Progenitor cell of endocrine pancreas (in vitro differentiated cells): ENCODE data around the gene DNPH1. TPM values are rescaled to one million over a fixed set of nuclear protein-coding genes. Genes with fewer than 3 reads are reported as not detected.

Source experiments
- DNase-seq: peaks from one replicate; pipeline ENCODE4 v3.0.0; 2021; ENCODE audit warnings: low spot score; ENCODE audit not compliant: unreplicated experiment
- H3K27ac Mint-ChIP-seq: 2 replicates; pipeline ENCODE4 v1.8.0; 2021; ENCODE audit warnings: mild to moderate bottlenecking, moderate library complexity, mixed read lengths
- H3K27me3 Mint-ChIP-seq: 2 replicates; pipeline ENCODE4 v1.8.0; 2021; ENCODE audit warnings: mixed read lengths
- H3K36me3 Mint-ChIP-seq: 2 replicates; pipeline ENCODE4 v1.8.0; 2022; ENCODE audit warnings: mixed read lengths; ENCODE audit not compliant: insufficient read depth
- H3K4me1 Mint-ChIP-seq: 2 replicates; pipeline ENCODE4 v1.8.0; 2021; ENCODE audit warnings: low read depth, mixed read lengths
- H3K4me3 Mint-ChIP-seq: 2 replicates; pipeline ENCODE4 v1.8.0; 2021; ENCODE audit warnings: low read depth, mild to moderate bottlenecking, moderate library complexity, mixed read lengths
- H3K9me3 Mint-ChIP-seq: 2 replicates; pipeline ENCODE4 v1.8.0; 2021; ENCODE audit warnings: low read depth, mixed read lengths
- total RNA-seq: library from RNA; stranded (reverse); gene quantifications from 2 replicates; pipeline ENCODE4 v1.2.1, GENCODE V29; 2021
- TF ChIP-seq, protein P1 (sequence below): fragments of 200-600 bp; sonication (generic); IDR thresholded peaks from one replicate; pipeline ENCODE4 v1.5.0; 2021; ENCODE audit warnings: antibody characterized with exemption, mild to moderate bottlenecking; ENCODE audit not compliant: unreplicated experiment

The DNPH1 gene
- total RNA-seq, 1 donor from 2014 or later: 33.9 TPM

DNA sequence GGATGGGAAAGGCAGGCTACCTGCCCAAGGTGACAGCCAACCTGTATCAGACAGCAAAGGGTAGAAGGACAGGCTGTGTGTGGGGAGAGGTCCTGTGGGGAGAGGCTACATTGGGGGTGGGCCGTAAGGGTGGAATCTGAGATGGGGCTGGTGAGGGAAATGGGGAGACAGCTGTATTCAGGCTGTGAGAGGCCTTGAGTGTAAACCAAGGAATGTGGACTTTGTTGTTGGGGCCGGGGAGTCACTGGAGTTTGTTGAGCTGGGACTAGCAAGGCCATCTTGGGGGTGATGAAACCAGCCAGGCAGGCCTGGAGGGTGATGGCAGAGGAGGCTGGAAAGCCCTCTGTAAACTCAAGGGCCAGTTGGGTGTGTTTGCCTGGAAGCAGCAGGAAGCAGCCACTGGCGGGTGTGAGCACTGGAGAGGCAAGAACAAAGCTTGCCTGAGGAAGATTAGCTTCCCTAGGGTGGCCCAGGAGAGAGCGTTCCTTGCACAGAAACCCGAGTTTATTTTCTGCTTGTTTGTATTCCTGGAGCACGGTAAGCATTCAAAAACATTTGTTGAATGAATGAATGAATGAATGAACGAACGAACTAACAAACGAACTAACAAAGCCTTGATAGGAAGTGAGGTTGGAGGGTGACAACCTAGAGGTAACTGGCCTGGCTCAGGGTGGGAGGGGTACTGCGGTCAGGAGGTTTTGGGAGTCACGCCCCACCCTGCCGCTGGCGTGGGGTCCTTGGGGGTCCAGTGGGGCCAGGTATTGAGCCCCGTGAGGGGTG is 32.9 kb upstream of the DNPH1 start:
- H3K4me1 Mint-ChIP-seq: peaks cover 6% of the 10 kb centered on the region
- H3K27me3 Mint-ChIP-seq: peaks cover 40% of the 10 kb centered on the region
- peak overlapping the region; percentile 90 for H3K27ac Mint-ChIP-seq
- DNase-seq: no peak
- H3K4me3 Mint-ChIP-seq: no peak overlapping the region
- no peaks in the 10 kb centered on the region for H3K36me3 Mint-ChIP-seq
- TF ChIP-seq, protein P1, sequence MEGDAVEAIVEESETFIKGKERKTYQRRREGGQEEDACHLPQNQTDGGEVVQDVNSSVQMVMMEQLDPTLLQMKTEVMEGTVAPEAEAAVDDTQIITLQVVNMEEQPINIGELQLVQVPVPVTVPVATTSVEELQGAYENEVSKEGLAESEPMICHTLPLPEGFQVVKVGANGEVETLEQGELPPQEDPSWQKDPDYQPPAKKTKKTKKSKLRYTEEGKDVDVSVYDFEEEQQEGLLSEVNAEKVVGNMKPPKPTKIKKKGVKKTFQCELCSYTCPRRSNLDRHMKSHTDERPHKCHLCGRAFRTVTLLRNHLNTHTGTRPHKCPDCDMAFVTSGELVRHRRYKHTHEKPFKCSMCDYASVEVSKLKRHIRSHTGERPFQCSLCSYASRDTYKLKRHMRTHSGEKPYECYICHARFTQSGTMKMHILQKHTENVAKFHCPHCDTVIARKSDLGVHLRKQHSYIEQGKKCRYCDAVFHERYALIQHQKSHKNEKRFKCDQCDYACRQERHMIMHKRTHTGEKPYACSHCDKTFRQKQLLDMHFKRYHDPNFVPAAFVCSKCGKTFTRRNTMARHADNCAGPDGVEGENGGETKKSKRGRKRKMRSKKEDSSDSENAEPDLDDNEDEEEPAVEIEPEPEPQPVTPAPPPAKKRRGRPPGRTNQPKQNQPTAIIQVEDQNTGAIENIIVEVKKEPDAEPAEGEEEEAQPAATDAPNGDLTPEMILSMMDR: no peak
- no peaks in the 10 kb centered on the region for H3K9me3 Mint-ChIP-seq

DNA sequence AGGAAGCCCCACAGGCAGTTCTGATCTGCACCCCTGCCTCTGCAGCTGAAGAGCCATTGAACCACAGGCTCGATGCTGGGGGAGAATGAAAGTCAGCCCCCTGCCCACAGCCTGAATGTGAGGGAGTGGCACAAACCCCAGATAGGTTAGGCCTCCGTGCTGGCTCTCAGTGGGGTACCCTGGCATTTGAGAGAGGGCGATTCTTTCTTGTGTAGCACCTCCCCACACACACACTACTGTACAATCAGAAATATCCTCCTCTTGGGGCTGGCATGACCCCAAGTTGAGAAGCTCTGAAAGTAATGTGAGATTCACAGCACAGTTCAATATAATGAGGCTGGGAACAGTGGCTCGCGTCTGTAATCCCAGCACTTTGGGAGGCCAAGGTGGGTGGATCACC is 31.9 kb upstream of the DNPH1 start:
- H3K36me3 Mint-ChIP-seq: no peaks in the 10 kb centered on the region
- TF ChIP-seq, protein P1: no peak
- peaks cover 33% of the 10 kb centered on the region for H3K27me3 Mint-ChIP-seq
- H3K4me3 Mint-ChIP-seq: no peak overlapping the region
- no peak for DNase-seq
- no peaks in the 10 kb centered on the region for H3K9me3 Mint-ChIP-seq
- H3K27ac Mint-ChIP-seq: no peak overlapping the region
- H3K4me1 Mint-ChIP-seq: peaks cover 1% of the 10 kb centered on the region

DNA sequence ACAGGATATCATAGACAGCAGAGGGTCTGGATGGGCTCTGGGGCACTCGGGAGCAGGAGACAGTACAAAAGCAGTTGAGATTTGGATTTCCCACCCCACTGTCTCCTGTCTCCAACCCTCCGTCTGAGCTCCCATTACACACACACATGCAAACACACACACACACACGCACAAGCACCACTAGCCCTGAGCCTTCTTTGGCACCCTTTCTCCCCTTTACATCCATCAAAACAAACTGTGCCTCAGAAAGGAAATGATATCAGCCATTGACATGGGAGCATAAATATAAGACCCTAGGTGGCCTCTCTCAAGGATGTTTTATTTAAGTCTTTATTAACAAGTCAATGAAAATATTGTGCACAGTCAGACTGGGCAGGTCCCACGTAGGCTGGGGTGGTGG is 31.5 kb upstream of the DNPH1 start:
- H3K27me3 Mint-ChIP-seq: peaks cover 30% of the 10 kb centered on the region
- H3K4me3 Mint-ChIP-seq: no peak overlapping the region
- H3K36me3 Mint-ChIP-seq: no peaks in the 10 kb centered on the region
- TF ChIP-seq, protein P1: no peak
- no peaks in the 10 kb centered on the region for H3K9me3 Mint-ChIP-seq
- peaks cover 1% of the 10 kb centered on the region for H3K4me1 Mint-ChIP-seq
- no peak overlapping the region for H3K27ac Mint-ChIP-seq
- no peak for DNase-seq

DNA sequence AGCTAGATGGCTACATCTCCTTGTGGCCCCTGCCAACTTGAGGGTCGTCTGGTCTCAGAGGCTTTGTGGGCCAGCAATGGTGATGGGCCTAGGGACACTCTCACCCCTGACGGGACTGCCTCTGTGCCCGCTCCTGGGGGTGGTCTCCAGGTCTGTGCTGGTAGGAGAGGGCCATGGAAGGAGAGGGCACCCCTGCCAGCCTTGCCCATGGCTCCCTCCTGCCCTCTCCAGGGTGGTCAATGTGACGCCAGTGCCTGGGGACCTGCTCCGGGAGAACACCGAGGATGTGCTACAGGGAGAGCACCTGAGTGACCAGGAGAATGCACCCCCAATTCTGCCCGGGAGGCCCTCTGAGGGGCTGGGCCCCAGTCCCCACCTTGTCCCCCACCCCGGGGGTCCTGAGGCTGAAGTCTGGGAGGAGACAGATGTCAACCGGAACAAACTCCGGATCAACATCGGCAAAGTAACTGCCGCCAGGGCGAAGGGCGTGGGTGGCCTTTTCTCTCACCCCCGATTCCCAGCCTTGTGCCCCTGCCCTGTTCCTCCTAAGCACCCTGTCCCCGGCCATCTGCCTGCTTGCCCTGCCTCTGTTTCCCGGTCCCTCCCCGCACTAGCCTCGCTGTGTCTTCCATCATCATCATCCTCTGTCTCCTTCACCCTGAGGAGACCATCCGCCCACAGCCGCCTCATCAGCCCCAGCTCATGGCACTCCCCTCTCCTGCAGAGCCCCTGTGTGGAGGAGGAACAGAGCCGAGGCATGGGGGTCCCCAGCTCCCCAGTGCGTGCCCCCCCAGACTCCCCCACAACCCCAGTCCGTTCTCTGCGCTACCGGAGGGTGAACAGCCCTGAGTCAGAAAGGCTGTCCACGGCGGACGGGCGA is 29.8 kb upstream of the DNPH1 start:
- H3K27ac Mint-ChIP-seq: no peak overlapping the region
- no peak for DNase-seq
- peaks cover 1% of the 10 kb centered on the region for H3K4me1 Mint-ChIP-seq
- no peak overlapping the region for H3K4me3 Mint-ChIP-seq
- peaks cover 16% of the 10 kb centered on the region for H3K27me3 Mint-ChIP-seq
- no peaks in the 10 kb centered on the region for H3K9me3 Mint-ChIP-seq
- TF ChIP-seq, protein P1: no peak
- H3K36me3 Mint-ChIP-seq: no peaks in the 10 kb centered on the region

DNA sequence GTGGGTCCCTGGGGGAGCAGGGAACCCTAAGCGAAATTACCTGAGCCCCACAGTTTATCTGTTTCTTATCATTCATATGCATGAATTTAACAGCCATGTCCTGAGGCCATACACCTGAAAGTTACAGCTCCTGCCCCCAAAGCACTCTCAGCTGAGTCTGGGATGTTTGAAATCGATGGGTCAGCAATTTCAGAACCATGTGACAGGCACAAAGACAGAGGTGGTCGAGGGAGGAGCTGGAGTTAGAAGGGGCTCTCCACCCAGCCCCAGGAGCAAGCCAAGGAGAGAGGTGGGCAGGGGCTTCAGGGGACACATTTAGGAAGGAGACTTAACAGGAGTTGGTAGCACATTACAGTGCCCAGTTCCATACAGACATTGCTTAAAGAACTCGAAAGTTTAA is 28.9 kb upstream of the DNPH1 start:
- H3K4me3 Mint-ChIP-seq: no peak overlapping the region
- H3K36me3 Mint-ChIP-seq: no peaks in the 10 kb centered on the region
- H3K9me3 Mint-ChIP-seq: no peaks in the 10 kb centered on the region

More for the DNA sequence above, 28.9 kb upstream of the DNPH1 start:
- Mint-ChIP-seq H3K27ac (no peak overlapping the region), H3K27me3 (peaks cover 11% of the 10 kb centered on the region), H3K4me1 (peaks cover 1% of the 10 kb centered on the region)
- DNase-seq: no peak
- TF ChIP-seq, protein P1: no peak
